ENCODE results near the gene AMPH. TPM values are rescaled to one million over a fixed set of nuclear protein-coding genes. Genes with fewer than 3 reads are reported as not detected.

The AMPH gene
- total RNA-seq, 1 donor from 2014 or later = 1.8 TPM

GRCh38 chr7:38448584-38449234, 182.5 kb downstream of the AMPH start:
- H3K9me3 Mint-ChIP-seq (ENCODE audit: low read depth) = no peaks in the 10 kb centered on the region

GRCh38 chr7:38448054-38448453, 183.1 kb downstream of the AMPH start:
- DNase-seq (ENCODE audit: low spot score, unreplicated experiment) = no peak
- Mint-ChIP-seq H3K9me3 (ENCODE audit: low read depth) (no peaks in the 10 kb centered on the region), H3K4me3 (ENCODE audit: low read depth) (no peak overlapping the region), H3K27ac (no peak overlapping the region), H3K4me1 (ENCODE audit: low read depth) (no peaks in the 10 kb centered on the region), H3K27me3 (no peaks in the 10 kb centered on the region), H3K36me3 (ENCODE audit: insufficient read depth) (no peaks in the 10 kb centered on the region)
- no peak for TF ChIP-seq CTCF (IDR thresholded peaks at IDR 0.05; ENCODE audit: unreplicated experiment)

More at GRCh38 chr7:38448584-38449234, 182.5 kb downstream of the AMPH start:
- no peaks in the 10 kb centered on the region for H3K36me3 Mint-ChIP-seq (ENCODE audit: insufficient read depth)
- H3K4me3 Mint-ChIP-seq (ENCODE audit: low read depth) = no peak overlapping the region
- DNase-seq (ENCODE audit: low spot score, unreplicated experiment) = no peak
- no peak overlapping the region for H3K27ac Mint-ChIP-seq
- no peaks in the 10 kb centered on the region for H3K27me3 Mint-ChIP-seq
- no peak for TF ChIP-seq CTCF (IDR thresholded peaks at IDR 0.05; ENCODE audit: unreplicated experiment)
- H3K4me1 Mint-ChIP-seq (ENCODE audit: low read depth) = no peaks in the 10 kb centered on the region

GRCh38 chr7:38438970-38439369, 192.2 kb downstream of the AMPH start:
- Mint-ChIP-seq H3K27ac (no peak overlapping the region), H3K27me3 (no peaks in the 10 kb centered on the region), H3K4me1 (ENCODE audit: low read depth) (no peaks in the 10 kb centered on the region), H3K9me3 (ENCODE audit: low read depth) (peaks cover 8% of the 10 kb centered on the region), H3K4me3 (ENCODE audit: low read depth) (no peak overlapping the region), H3K36me3 (ENCODE audit: insufficient read depth) (no peaks in the 10 kb centered on the region)
- TF ChIP-seq CTCF (IDR thresholded peaks at IDR 0.05; ENCODE audit: unreplicated experiment) = no peak
- no peak for DNase-seq (ENCODE audit: low spot score, unreplicated experiment)

- no peak overlapping the region for H3K27ac Mint-ChIP-seq
- no peak overlapping the region for H3K4me3 Mint-ChIP-seq (ENCODE audit: low read depth)
- no peak for DNase-seq (ENCODE audit: low spot score, unreplicated experiment)
- no peaks in the 10 kb centered on the region for H3K4me1 Mint-ChIP-seq (ENCODE audit: low read depth)
- H3K9me3 Mint-ChIP-seq (ENCODE audit: low read depth) = no peaks in the 10 kb centered on the region
- H3K27me3 Mint-ChIP-seq = no peaks in the 10 kb centered on the region
- H3K36me3 Mint-ChIP-seq (ENCODE audit: insufficient read depth) = no peaks in the 10 kb centered on the region
- no peak for TF ChIP-seq CTCF (IDR thresholded peaks at IDR 0.05; ENCODE audit: unreplicated experiment)
Observed at GRCh38 chr7:38432671-38433070, 198.5 kb downstream of the AMPH start.

- TF ChIP-seq CTCF (IDR thresholded peaks at IDR 0.05; ENCODE audit: unreplicated experiment) = no peak
Observed at GRCh38 chr7:38432080-38432479, 199.1 kb downstream of the AMPH start.

More at GRCh38 chr7:38432080-38432479, 199.1 kb downstream of the AMPH start:
- Mint-ChIP-seq H3K27ac (no peak overlapping the region), H3K27me3 (no peaks in the 10 kb centered on the region), H3K9me3 (ENCODE audit: low read depth) (no peaks in the 10 kb centered on the region), H3K4me3 (ENCODE audit: low read depth) (no peak overlapping the region), H3K36me3 (ENCODE audit: insufficient read depth) (no peaks in the 10 kb centered on the region), H3K4me1 (ENCODE audit: low read depth) (no peaks in the 10 kb centered on the region)
- DNase-seq (ENCODE audit: low spot score, unreplicated experiment) = no peak

Data from progenitor cell of endocrine pancreas (in vitro differentiated cells).